K562 (cell line): Measurements from ENCODE around the gene DDX54. TPM values are rescaled to one million over a fixed set of nuclear protein-coding genes. Genes with fewer than 3 reads are reported as not detected.

Source experiments
- ATAC-seq: fragments of 200-7000 bp; cut with Tn5 transposase; 3 replicates; pipeline ENCODE4 v1.9.1; 2020; ENCODE audit warnings: moderate library complexity
- BruUV-seq: library from RNA; stranded (reverse); fragments of 400-500 nt; replicated peaks from 2 replicates; lab custom pipeline; 2021; lab: Mats Ljungman, UMichigan
- CTCF ChIA-PET: fragments of 300-600 bp; formaldehyde crosslinking; extraction: SDS; loops from one replicate; lab custom pipeline; 2021; ENCODE audit warnings: low intra/inter-chr PET ratio; lab: Yijun Ruan, JAX
- POLR2A ChIA-PET: fragments of 300-600, 350-650 bp; sonication (Branson Sonifier 250); formaldehyde crosslinking; extraction: SDS; loops from one replicate; lab custom pipeline; 2021; ENCODE audit warnings: antibody characterized with exemption, inconsistent platforms; lab: Yijun Ruan, JAX
- DNase-seq, 4 experiments: peaks; one replicate each; pipeline versions ENCODE4 v3.0.0 to v3.0.0-alpha.2; 2011 to 2018; ENCODE audit warnings: low spot score in 3 of 4, mixed read lengths in 3 of 4; ENCODE audit errors: extremely low read depth in 1 of 4
- FAIRE-seq: peaks from 2 replicates; lab custom pipeline; 2011; peaks lifted over from hg19 to GRCh38; lab: Jason Lieb, UNC
- H2AFZ ChIP-seq: 2 replicates; pipeline ENCODE4 v1.6.0; 2011; ENCODE audit warnings: low read depth, low read length, control low read depth, inconsistent platforms
- H3K27ac ChIP-seq: fragments of 200-600 bp; 3 replicates; pipeline ENCODE4 v1.8.0; 2011; ENCODE audit warnings: low read depth, mild to moderate bottlenecking, control low read depth, inconsistent platforms, low read length, moderate library complexity, mixed read lengths; ENCODE audit errors: extremely low read depth
- H3K27me3 ChIP-seq, 2 experiments: fragments of 300-600 bp in 1 of 2; 2 replicates in 1 of 2; 3 replicates in 1 of 2; pipeline versions ENCODE4 v1.6.0 to v1.8.0; 2011; ENCODE audit warnings: inconsistent platforms in 2 of 2, low read length in 2 of 2, mild to moderate bottlenecking in 1 of 2, mixed read lengths in 1 of 2, moderate library complexity in 1 of 2; ENCODE audit not compliant: control insufficient read depth in 2 of 2, insufficient read depth in 2 of 2
- H3K36me3 ChIP-seq: fragments of 300-600 bp; 3 replicates; pipeline ENCODE4 v1.8.0; 2011; ENCODE audit warnings: mild to moderate bottlenecking, low read length, inconsistent platforms; ENCODE audit not compliant: control insufficient read depth, insufficient read depth
- H3K4me1 ChIP-seq, 2 experiments: fragments of 200-600 bp in 1 of 2; replicated peaks in 1 of 2; 2 replicates in 1 of 2; 3 replicates in 1 of 2; pipeline versions ENCODE4 v1.5.1 to v1.8.0; 2011; ENCODE audit warnings: inconsistent platforms in 2 of 2, low read length in 2 of 2, mild to moderate bottlenecking in 1 of 2, mixed read lengths in 1 of 2, moderate library complexity in 1 of 2; ENCODE audit not compliant: control insufficient read depth in 2 of 2, insufficient read depth in 2 of 2
- H3K4me2 ChIP-seq: 2 replicates; pipeline ENCODE4 v1.6.1; 2011; ENCODE audit warnings: low read length, control low read depth, inconsistent platforms, mixed read lengths; ENCODE audit not compliant: insufficient read depth
- H3K4me3 ChIP-seq: fragments of 200-600 bp; sonication (generic), shearing (Covaris generic); 2 replicates; pipeline ENCODE4 v1.5.1; 2016; ENCODE audit warnings: control low read depth, inconsistent platforms
- H3K79me2 ChIP-seq: fragments of 200-600 bp; 3 replicates; pipeline ENCODE4 v1.8.0; 2011; ENCODE audit warnings: low read length, inconsistent platforms; ENCODE audit not compliant: control insufficient read depth, insufficient read depth
- H3K9ac ChIP-seq, 2 experiments: 2 replicates each; pipeline versions ENCODE4 v1.6.0 to v1.6.1; 2011; ENCODE audit warnings: low read depth in 2 of 2, low read length in 2 of 2, control low read depth in 1 of 2, inconsistent platforms in 1 of 2, mild to moderate bottlenecking in 1 of 2, mixed read lengths in 1 of 2; ENCODE audit not compliant: insufficient read depth in 1 of 2
- H3K9me1 ChIP-seq: one replicate; pipeline ENCODE4 v1.6.0; 2011; ENCODE audit warnings: inconsistent platforms, mild to moderate bottlenecking, low read length, moderate library complexity; ENCODE audit not compliant: control insufficient read depth, insufficient read depth
- H3K9me3 ChIP-seq: replicated peaks from 2 replicates; pipeline ENCODE4 v1.5.1; 2011; ENCODE audit warnings: low read depth, low read length, inconsistent platforms; ENCODE audit not compliant: control insufficient read depth, insufficient read depth
- H4K20me1 ChIP-seq: replicated peaks from 2 replicates; pipeline ENCODE4 v1.6.1; 2011; ENCODE audit warnings: low read length, inconsistent platforms, mixed read lengths; ENCODE audit not compliant: control insufficient read depth, insufficient read depth
- CBFA2T2 ChIP-seq: fragments of 450-650 bp; conservative IDR thresholded peaks from 2 replicates; pipeline ENCODE4 v1.6.1; 2017; ENCODE audit warnings: mild to moderate bottlenecking
- FOXJ3 ChIP-seq: sonication (generic); formaldehyde crosslinking; IDR thresholded peaks from 2 replicates; pipeline ENCODE4 v1.4.0; 2020; ENCODE audit warnings: mild to moderate bottlenecking, missing genetic modification reagents
- GATAD2B ChIP-seq: fragments of 450-650 bp; IDR thresholded peaks from 2 replicates; pipeline ENCODE4 v1.6.1; 2017; ENCODE audit warnings: mild to moderate bottlenecking, borderline replicate concordance
- GTF2A2 ChIP-seq: IDR thresholded peaks from 2 replicates; pipeline ENCODE4 v1.6.1; 2016; ENCODE audit warnings: mild to moderate bottlenecking, missing genetic modification characterization, missing compliant biosample characterization
- KDM2B ChIP-seq: fragments of 250-450 bp; sonication (Bioruptor Pico); IDR thresholded peaks from 2 replicates; pipeline ENCODE4 v1.8.0; 2021; ENCODE audit warnings: mild to moderate bottlenecking, moderate library complexity
- NFRKB ChIP-seq: fragments of 450-650 bp; IDR thresholded peaks from 2 replicates; pipeline ENCODE4 v1.6.1; 2016; ENCODE audit warnings: low read depth
- POLR3A ChIP-seq: IDR thresholded peaks from 2 replicates; pipeline ENCODE4 v1.6.1; 2011; ENCODE audit warnings: borderline replicate concordance, mild to moderate bottlenecking, moderate library complexity; ENCODE audit not compliant: insufficient read length, insufficient read depth; ENCODE audit errors: extremely low read depth
- RUNX1 ChIP-seq: sonication (generic); IDR thresholded peaks from 2 replicates; pipeline ENCODE4 v1.6.1; 2016; ENCODE audit warnings: antibody characterized with exemption, low read depth
- SRSF7 ChIP-seq: fragments of 200-400 bp; formaldehyde crosslinking; optimal IDR thresholded peaks from 2 replicates; pipeline ENCODE3; 2017; ENCODE audit warnings: mild to moderate bottlenecking, low read depth, low read length
- U2AF1 ChIP-seq: fragments of 200-400 bp; formaldehyde crosslinking; optimal IDR thresholded peaks from 2 replicates; pipeline ENCODE3; 2017; ENCODE audit warnings: mild to moderate bottlenecking, low read depth, low read length, moderate library complexity
- ZFP30 ChIP-seq: fragments of 250-450 bp; sonication (Bioruptor Pico); IDR thresholded peaks from 2 replicates; pipeline ENCODE4 v1.8.0; 2022; ENCODE audit warnings: moderate library complexity, mild to moderate bottlenecking, inconsistent platforms, borderline replicate concordance
- ZKSCAN8 ChIP-seq: fragments of 200-800 bp; sonication (Bioruptor generic); IDR thresholded peaks from 2 replicates; pipeline ENCODE4 v1.6.1; 2016; ENCODE audit warnings: missing genetic modification characterization, missing compliant biosample characterization
- ZNF143 ChIP-seq: sonication (generic); formaldehyde crosslinking; IDR thresholded peaks from 2 replicates; pipeline ENCODE4 v1.9.0; 2022; ENCODE audit warnings: mild to moderate bottlenecking, missing genetic modification reagents
- ZNF174 ChIP-seq: fragments of 250-450 bp; sonication (Bioruptor Pico); IDR thresholded peaks from 2 replicates; pipeline ENCODE4 v1.4.0; 2020; ENCODE audit warnings: mild to moderate bottlenecking
- ZNF583 ChIP-seq: fragments of 250-450 bp; sonication (Bioruptor Pico); IDR thresholded peaks from 2 replicates; pipeline ENCODE4 v1.4.0; 2020
- WGBS: fragments of 100-300 bp; shearing (Covaris generic); methylation state at CpG from one replicate; pipeline ENCODE4 v1.1.6; 2016; ENCODE audit warnings: low coverage, mixed read lengths; ENCODE audit not compliant: insufficient coverage; ENCODE audit errors: missing lambda C conversion rate; 5-methylcytosine and 5-hydroxymethylcytosine counted together
- in situ Hi-C: fragments of 300-500 bp; cut with MboI; formaldehyde crosslinking; loops from 4 replicates; pipeline ENCODE4 v1.15.0; 2018; ENCODE audit warnings: inconsistent platforms, mixed read lengths
- intact Hi-C: fragments of 100-400 bp; cut with micrococcal nuclease; formaldehyde crosslinking; loops from 2 replicates; pipeline ENCODE4 v1.14.2; 2022
- polyA plus RNA-seq, 8 experiments: library from polyadenylated mRNA; depleted of rRNA in 4 of 8; stranded (reverse) in 5 of 8; unstranded in 3 of 8; fragments of >200 nt; fragmentation: Nextera tagmentation in 2 of 8; fragmentation: Illumina TruSeq in 1 of 8; extraction: Ambion mirVana in 2 of 8; extraction: Trizol in 1 of 8; gene quantifications; 2 replicates each; pipeline versions ENCODE4 v1.2.1 to v1.2.3, GENCODE V29; 2011 to 2014; ENCODE audit warnings: inconsistent platforms in 1 of 8, missing spikeins in 1 of 8
- total RNA-seq, 7 experiments: library from RNA; depleted of rRNA in 6 of 7; stranded (reverse); fragments of >200 nt in 6 of 7; fragmentation: Illumina TruSeq in 2 of 7; extraction: Trizol in 2 of 7; gene quantifications; 2 replicates each; pipeline versions ENCODE4 v1.2.1 to v1.2.3, GENCODE V29; 2011 to 2021; ENCODE audit warnings: low replicate concordance in 1 of 7
- TF ChIP-seq, protein P1 (sequence below): fragments of 450-650 bp; IDR thresholded peaks from 2 replicates; pipeline ENCODE4 v1.6.1; 2016; ENCODE audit warnings: antibody characterized with exemption

The DDX54 gene
- total and polyA plus RNA-seq, 9 of the 15 experiments (the other 6 are each of a cell fraction or from before 2014, with no cell fraction given): 1.4 to 135 (median 51.4) TPM

DNA sequence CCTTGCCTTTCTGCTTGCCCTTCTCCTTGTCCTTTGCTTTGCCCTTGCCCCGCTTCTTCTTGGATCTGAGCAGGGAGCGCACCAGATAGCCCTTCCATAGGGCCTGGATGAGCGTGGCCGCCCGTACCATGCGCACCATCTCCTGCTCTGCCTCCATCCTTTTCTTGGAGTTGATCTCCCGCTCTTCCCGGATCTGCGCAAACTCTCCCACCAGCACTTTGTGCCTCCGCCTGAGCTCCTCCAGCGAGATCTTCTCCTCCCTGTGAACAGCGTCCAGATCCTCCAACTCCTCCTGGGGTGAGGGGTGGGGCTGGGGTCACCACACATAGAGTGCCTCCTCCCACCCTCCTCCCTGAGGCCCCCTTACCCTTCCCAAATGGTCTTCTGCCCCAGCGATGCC, 10.3 kb upstream of the DDX54 start:
- peak overlapping the region in 1 of 2 experiments; percentile 47; a peak in 1 of 4 replicates for H3K9ac ChIP-seq
- H4K20me1 ChIP-seq: peaks cover 4% of the 10 kb centered on the region; the same call in 1 of the 2 replicates
- intact Hi-C loops: loop anchor here (5.0 kb wide), 2 partner anchors 42 to 92 kb away; no protein-coding TSS in a partner anchor
- no peak for FAIRE-seq
- TF ChIP-seq SRSF7: no peak
- no peak for TF ChIP-seq GATAD2B
- TF ChIP-seq, all 486 proteins: peak for 0
- peaks cover 7 to 26% of the 10 kb centered on the region in 2 experiments for H3K4me1 ChIP-seq
- CTCF ChIA-PET: no interaction called here
- H3K9me3 ChIP-seq: no peaks in the 10 kb centered on the region
- H3K27ac ChIP-seq: no peak overlapping the region
- no peak overlapping the region for H3K4me2 ChIP-seq
- peaks cover 24% of the 10 kb centered on the region; the same call in 1 of the 3 replicates for H3K36me3 ChIP-seq
- in situ Hi-C loops: loop anchor here (5.0 to 25.0 kb wide), 3 partner anchors 87 to 449 kb away; partner anchors contain the start of genes SDS and SDSL
- ATAC-seq (no peak), DNase-seq (peak in 1 of 4 experiments; percentile 10)
- H3K27me3 ChIP-seq: no peaks in the 10 kb centered on the region
- POLR2A ChIA-PET: interaction anchor here (0.8 to 1.7 kb wide), 3 partner anchors 17 to 36 kb away, joined by 3 to 5 read pairs (median 4); partner anchors contain the start of gene TPCN1
- WGBS: 79% methylated on average over 10 of the region's 13 CpGs
- no peak overlapping the region for H2AFZ ChIP-seq
- H3K9me1 ChIP-seq: no peaks in the 10 kb centered on the region
- H3K4me3 ChIP-seq: no peak overlapping the region
- H3K79me2 ChIP-seq: no peaks in the 10 kb centered on the region
- no TSS peak for BruUV-seq

- in situ Hi-C loops: loop anchor here (5.0 to 25.0 kb wide), 3 partner anchors 87 to 450 kb away; partner anchors contain the start of genes SDS and SDSL
- Histone ChIP-seq H3K4me1 (peaks cover 10 to 26% of the 10 kb centered on the region in 2 experiments), H3K9me3 (no peaks in the 10 kb centered on the region), H3K79me2 (no peaks in the 10 kb centered on the region), H3K4me3 (no peak overlapping the region), H3K9me1 (no peaks in the 10 kb centered on the region), H4K20me1 (peaks cover 4% of the 10 kb centered on the region; the same call in 1 of the 2 replicates), H3K4me2 (no peak overlapping the region), H3K27ac (no peak overlapping the region), H2AFZ (no peak overlapping the region), H3K9ac (peak overlapping the region in 1 of 2 experiments; percentile 63; a peak in 1 of 4 replicates), H3K36me3 (peaks cover 24% of the 10 kb centered on the region; the same call in 1 of the 3 replicates), H3K27me3 (no peaks in the 10 kb centered on the region)
- no peak for FAIRE-seq
- intact Hi-C loops: loop anchor here (5.0 kb wide), 2 partner anchors 42 to 92 kb away; no protein-coding TSS in a partner anchor
- no peak for ATAC-seq
- WGBS: 93% methylated on average over 4 of the region's 4 CpGs
- DNase-seq: peak in 1 of 4 experiments; percentile 16
- POLR2A ChIA-PET: interaction anchor here (1.7 kb wide), 1 partner anchor 26 kb away, joined by 5 read pairs; the partner anchor contains the start of gene TPCN1
- BruUV-seq: no TSS peak
- CTCF ChIA-PET: no interaction called here
- TF ChIP-seq, protein P1, sequence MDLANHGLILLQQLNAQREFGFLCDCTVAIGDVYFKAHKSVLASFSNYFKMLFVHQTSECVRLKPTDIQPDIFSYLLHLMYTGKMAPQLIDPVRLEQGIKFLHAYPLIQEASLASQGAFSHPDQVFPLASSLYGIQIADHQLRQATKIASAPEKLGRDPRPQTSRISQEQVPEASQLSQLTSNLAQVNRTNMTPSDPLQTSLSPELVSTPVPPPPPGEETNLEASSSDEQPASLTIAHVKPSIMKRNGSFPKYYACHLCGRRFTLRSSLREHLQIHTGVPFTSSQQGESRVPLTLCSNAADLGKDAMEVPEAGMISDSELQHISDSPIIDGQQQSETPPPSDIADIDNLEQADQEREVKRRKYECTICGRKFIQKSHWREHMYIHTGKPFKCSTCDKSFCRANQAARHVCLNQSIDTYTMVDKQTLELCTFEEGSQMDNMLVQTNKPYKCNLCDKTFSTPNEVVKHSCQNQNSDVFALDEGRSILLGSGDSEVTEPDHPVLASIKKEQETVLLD: no peak
- no peak for TF ChIP-seq FOXJ3
- no peak for TF ChIP-seq ZNF583
- no peak for TF ChIP-seq GTF2A2 (tag)
- TF ChIP-seq NFRKB: no peak
- no peak for TF ChIP-seq CBFA2T2
- TF ChIP-seq ZKSCAN8 (CRISPR knock-in tag): no peak
- no peak for TF ChIP-seq POLR3A
- TF ChIP-seq ZFP30 (CRISPR knock-in tag): no peak
- no peak for TF ChIP-seq U2AF1
- no peak for TF ChIP-seq ZNF143
- no peak for TF ChIP-seq KDM2B (CRISPR knock-in tag)
- no peak for TF ChIP-seq RUNX1
- no peak for TF ChIP-seq ZNF174 (CRISPR knock-in tag)
These were observed 9.7 kb upstream of the DDX54 start for GRCh38 chr12:113194971-113195391.
